Stimulated activated CD4-positive, alpha-beta T cell treated with anti-CD3 and anti-CD28 coated beads, Interleukin-2, amount 100 ng/mL, for 48 hours (primary cell): ENCODE results near the gene HIF3A.

Experiments used
- DNase-seq, 2 donors: peaks; one replicate each; pipeline ENCODE4 v3.0.0-alpha.2; 2020

The HIF3A gene

GRCh38 chr19:46386996-46387712 lies 90.3 kb downstream of the HIF3A start:
- no peak for DNase-seq

- DNase-seq: no peak
Observed at GRCh38 chr19:46387713-46388130, 90.9 kb downstream of the HIF3A start.

GRCh38 chr19:46388311-46389095 lies 91.7 kb downstream of the HIF3A start:
- no peak for DNase-seq

GRCh38 chr19:46390121-46390858 lies 93.4 kb downstream of the HIF3A start:
- no peak for DNase-seq

DNA sequence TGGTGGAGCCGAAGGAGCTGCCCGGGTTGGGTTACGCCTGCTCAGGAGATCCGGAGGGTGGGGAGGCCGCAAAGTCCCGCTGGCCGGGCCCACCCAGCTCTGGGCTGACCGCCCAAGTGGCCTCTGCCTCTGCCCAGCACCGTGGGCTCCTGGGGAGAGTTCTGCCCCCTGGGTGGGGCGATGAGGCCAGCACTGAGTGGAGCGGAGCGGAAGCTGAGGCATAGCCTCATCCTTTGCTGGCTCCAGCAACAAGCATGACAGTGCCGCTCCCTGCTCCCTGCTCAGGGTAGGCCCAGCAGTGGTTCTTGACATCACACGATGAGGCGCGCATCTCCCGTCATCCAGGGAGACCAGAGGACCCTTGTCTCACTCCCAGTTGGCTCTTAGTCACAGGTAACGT lies 94.0 kb downstream of the HIF3A start:
- no peak for DNase-seq

GRCh38 chr19:46391296-46392251 lies 94.7 kb downstream of the HIF3A start:
- no peak for DNase-seq

DNA sequence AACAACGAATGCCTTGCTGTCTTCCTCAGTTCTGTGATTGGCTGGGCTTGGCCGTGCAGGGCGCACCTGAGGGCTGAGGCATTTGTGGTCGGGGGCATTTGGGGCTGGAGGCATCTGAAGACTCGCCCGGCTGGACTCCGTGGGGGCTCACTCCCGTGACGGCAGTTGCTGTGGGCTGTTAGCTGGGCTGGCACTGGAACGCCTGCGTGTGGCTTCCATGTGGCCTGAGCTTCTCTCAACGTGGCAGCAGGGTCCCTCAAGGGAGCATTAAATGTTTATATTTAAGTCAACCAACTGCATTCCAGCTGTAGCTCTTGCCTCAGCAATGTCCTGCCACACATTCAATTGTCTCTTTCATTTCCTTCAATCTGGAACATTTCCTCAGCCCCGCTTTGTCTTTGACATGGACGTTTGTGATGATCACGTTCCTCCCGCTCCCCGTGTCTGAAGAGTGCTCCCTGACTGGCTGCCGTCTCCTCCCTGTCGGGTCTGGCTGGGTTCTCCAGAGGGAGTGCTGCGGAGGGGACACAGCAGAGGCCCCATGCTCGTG lies 95.5 kb downstream of the HIF3A start:
- no peak for DNase-seq

DNA sequence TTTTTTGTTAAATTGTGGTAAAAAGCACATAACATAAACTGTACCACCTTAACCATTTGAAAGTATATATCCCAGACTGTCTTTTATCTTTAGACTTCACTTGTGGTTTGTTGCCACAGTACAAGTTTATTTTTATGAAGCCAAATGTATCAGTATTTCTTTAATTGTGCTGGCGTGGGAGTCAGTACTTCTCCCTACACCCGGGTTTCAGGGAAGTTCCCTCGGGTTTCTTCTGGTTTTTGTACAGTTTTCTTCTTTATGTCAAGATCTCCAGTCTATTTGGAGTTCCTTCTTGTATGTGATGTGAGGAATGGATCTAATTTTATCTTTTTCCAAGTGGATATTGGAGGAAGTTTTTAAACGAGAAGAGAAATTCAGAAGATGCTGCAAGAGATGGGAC lies 96.0 kb downstream of the HIF3A start:
- no peak for DNase-seq
